Esophagus squamous epithelium (tissue), 5 donors: Measurements from ENCODE around the gene SEMA6A. TPM values are rescaled to one million over a fixed set of nuclear protein-coding genes. Genes with fewer than 3 reads are reported as not detected.

Experiments
- DNase-seq: peaks from one replicate; lab custom pipeline; 2025; lab: John Stamatoyannopoulos, UW
- H3K27ac ChIP-seq, 4 donors: fragments of 200-600 bp; sonication (generic); one replicate each; pipeline ENCODE4 v1.5.1; 2016 to 2019; ENCODE audit warnings: mild to moderate bottlenecking in 1 of 4
- H3K27me3 ChIP-seq, 4 donors: fragments of 200-600 bp; sonication (generic); 1 replicate in 3 of 4; 2 replicates in 1 of 4; pipeline versions ENCODE4 v1.5.1 to v1.6.0; 2017 to 2021; ENCODE audit warnings: antibody characterized with exemption in 1 of 4
- H3K36me3 ChIP-seq, 3 donors: fragments of 200-600 bp; sonication (generic); one replicate each; pipeline ENCODE4 v1.5.1; 2016 to 2019
- H3K4me1 ChIP-seq, 3 donors: fragments of 200-600 bp; sonication (generic); one replicate each; pipeline ENCODE4 v1.5.1; 2017 to 2019
- H3K4me3 ChIP-seq, 4 donors: fragments of 200-600 bp; sonication (generic); 1 replicate in 3 of 4; 2 replicates in 1 of 4; pipeline ENCODE4 v1.5.1; 2016 to 2019; ENCODE audit warnings: mild to moderate bottlenecking in 2 of 4, moderate library complexity in 1 of 4
- H3K9me3 ChIP-seq, 3 donors: fragments of 200-600 bp; sonication (generic); one replicate each; pipeline ENCODE4 v1.5.1; 2016 to 2019
- POLR2A ChIP-seq, 4 donors: fragments of 450-650 bp; IDR thresholded peaks; one replicate each; pipeline ENCODE4 v1.6.1; 2017; ENCODE audit warnings: antibody characterized with exemption in 4 of 4, mild to moderate bottlenecking in 4 of 4, moderate library complexity in 3 of 4
- WGBS, 2 donors: methylation state at CpG; one replicate each; pipeline ENCODE4 v1.1.5; 2018; 5-methylcytosine and 5-hydroxymethylcytosine counted together
- intact Hi-C: fragments of 100-400 bp; cut with DNase I; formaldehyde crosslinking; loops from one replicate; pipeline ENCODE4 v1.15.0; 2022
- total RNA-seq, 4 donors: library from RNA; depleted of rRNA; stranded (reverse); fragments of >200 nt; gene quantifications; one replicate each; pipeline ENCODE4 v1.1.0, GENCODE V29; 2016
- TF ChIP-seq, protein P1 (sequence below), 6 experiments: fragments of 450-650 bp in 4 of 6; fragments of 200-600 bp in 2 of 6; sonication (generic) in 2 of 6; IDR thresholded peaks; one replicate each; pipeline ENCODE4 v1.5.1; 2016 to 2019; ENCODE audit warnings: antibody characterized with exemption in 6 of 6, mild to moderate bottlenecking in 4 of 6, moderate library complexity in 4 of 6
- donor health status: DM: yes; HTN: yes; CAD: no.

The SEMA6A gene
- total RNA-seq, 4 donors from 2014 or later = 3.0 to 28.6 (median 4.3) TPM

- 21 to 28% methylated on average over 3 of the region's 3 CpGs for WGBS, 2 donors
- no peaks in the 10 kb centered on the region for H3K27me3 ChIP-seq
- intact Hi-C loops = no loop called here
- H3K9me3 ChIP-seq = no peaks in the 10 kb centered on the region
- peaks cover 0 to 44% (median 6%) of the 10 kb centered on the region in 3 donors for H3K4me1 ChIP-seq
- H3K27ac ChIP-seq = no peak overlapping the region
- no peak for DNase-seq
- TF ChIP-seq, protein P1, sequence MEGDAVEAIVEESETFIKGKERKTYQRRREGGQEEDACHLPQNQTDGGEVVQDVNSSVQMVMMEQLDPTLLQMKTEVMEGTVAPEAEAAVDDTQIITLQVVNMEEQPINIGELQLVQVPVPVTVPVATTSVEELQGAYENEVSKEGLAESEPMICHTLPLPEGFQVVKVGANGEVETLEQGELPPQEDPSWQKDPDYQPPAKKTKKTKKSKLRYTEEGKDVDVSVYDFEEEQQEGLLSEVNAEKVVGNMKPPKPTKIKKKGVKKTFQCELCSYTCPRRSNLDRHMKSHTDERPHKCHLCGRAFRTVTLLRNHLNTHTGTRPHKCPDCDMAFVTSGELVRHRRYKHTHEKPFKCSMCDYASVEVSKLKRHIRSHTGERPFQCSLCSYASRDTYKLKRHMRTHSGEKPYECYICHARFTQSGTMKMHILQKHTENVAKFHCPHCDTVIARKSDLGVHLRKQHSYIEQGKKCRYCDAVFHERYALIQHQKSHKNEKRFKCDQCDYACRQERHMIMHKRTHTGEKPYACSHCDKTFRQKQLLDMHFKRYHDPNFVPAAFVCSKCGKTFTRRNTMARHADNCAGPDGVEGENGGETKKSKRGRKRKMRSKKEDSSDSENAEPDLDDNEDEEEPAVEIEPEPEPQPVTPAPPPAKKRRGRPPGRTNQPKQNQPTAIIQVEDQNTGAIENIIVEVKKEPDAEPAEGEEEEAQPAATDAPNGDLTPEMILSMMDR (IDR thresholded peaks at IDR 0.05) = no peak
- no peak for TF ChIP-seq POLR2A (IDR thresholded peaks at IDR 0.05)
- H3K36me3 ChIP-seq = no peaks in the 10 kb centered on the region
- no peak overlapping the region for H3K4me3 ChIP-seq
These were observed 56.2 kb downstream of the SEMA6A start for GRCh38 chr5:116518423-116518822.

DNA sequence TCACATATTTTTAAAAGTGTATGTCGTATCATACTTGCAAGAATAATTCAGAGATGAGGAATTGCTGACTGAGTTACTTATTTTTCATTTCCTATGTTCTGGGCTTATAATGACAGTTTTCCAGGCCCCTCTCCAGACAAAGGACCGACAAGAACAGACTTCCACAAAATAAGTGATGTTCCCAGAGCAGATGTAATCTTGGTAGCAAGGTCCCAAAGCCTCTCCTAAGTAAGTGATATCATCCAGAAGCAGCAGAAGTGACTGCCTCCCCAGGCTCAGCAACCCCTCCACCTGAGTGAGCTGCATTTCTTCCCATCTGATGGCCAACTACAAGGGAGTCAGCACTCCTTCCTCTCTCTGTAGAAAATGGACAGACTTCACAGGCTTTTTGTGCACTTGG is 57.1 kb downstream of the SEMA6A start:
- Histone ChIP-seq H3K4me1 (peaks cover 0 to 44% (median 6%) of the 10 kb centered on the region in 3 donors), H3K4me3 (no peak overlapping the region), H3K9me3 (no peaks in the 10 kb centered on the region), H3K27ac (no peak overlapping the region), H3K36me3 (no peaks in the 10 kb centered on the region), H3K27me3 (no peaks in the 10 kb centered on the region)
- intact Hi-C loops = no loop called here
- 56 to 81% methylated on average over 2 of the region's 2 CpGs for WGBS, 2 donors
- DNase-seq = no peak
- TF ChIP-seq POLR2A (IDR thresholded peaks at IDR 0.05) = no peak
- TF ChIP-seq, protein P1 (IDR thresholded peaks at IDR 0.05) = no peak

DNA sequence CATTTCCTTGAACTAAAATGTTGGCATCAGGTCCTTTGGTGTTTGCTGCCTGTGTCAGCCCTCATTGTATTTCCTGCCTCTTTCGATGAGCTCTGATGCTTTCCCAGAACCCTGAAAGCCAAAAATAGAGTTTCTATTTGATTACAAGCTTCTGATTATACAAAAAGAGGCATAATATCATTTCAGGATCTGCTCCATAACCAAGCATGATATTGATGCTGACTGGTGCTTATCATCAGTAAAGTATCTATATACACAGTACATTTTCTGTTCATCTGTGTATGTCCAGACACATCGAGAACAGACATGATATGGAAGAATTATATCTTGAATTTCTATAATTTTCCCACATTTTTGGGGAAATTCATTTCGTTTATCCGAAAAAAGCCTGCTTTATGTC is 58.6 kb downstream of the SEMA6A start:
- H3K36me3 ChIP-seq = no peaks in the 10 kb centered on the region
- TF ChIP-seq POLR2A (IDR thresholded peaks at IDR 0.05) = no peak
- TF ChIP-seq, protein P1 (IDR thresholded peaks at IDR 0.05) = no peak
- H3K4me1 ChIP-seq = peaks cover 0 to 36% (median 6%) of the 10 kb centered on the region in 3 donors
- intact Hi-C loops = no loop called here
- H3K9me3 ChIP-seq = no peaks in the 10 kb centered on the region
- 70 to 77% methylated on average over 4 of the region's 4 CpGs for WGBS, 2 donors
- no peak overlapping the region for H3K27ac ChIP-seq
- no peak for DNase-seq
- no peaks in the 10 kb centered on the region for H3K27me3 ChIP-seq
- H3K4me3 ChIP-seq = no peak overlapping the region

GRCh38 chr5:116514421-116514970 is 60.1 kb downstream of the SEMA6A start:
- no peaks in the 10 kb centered on the region for H3K9me3 ChIP-seq
- no peaks in the 10 kb centered on the region for H3K36me3 ChIP-seq
- WGBS, 2 donors = 78 to 96% methylated on average over 2 of the region's 2 CpGs
- no peaks in the 10 kb centered on the region for H3K27me3 ChIP-seq
- H3K4me1 ChIP-seq = peaks cover 0 to 37% (median 6%) of the 10 kb centered on the region in 3 donors
- no peak overlapping the region for H3K4me3 ChIP-seq
- no peak for DNase-seq
- intact Hi-C loops = no loop called here
- no peak overlapping the region for H3K27ac ChIP-seq
- no peak for TF ChIP-seq POLR2A (IDR thresholded peaks at IDR 0.05)
- TF ChIP-seq, protein P1 (IDR thresholded peaks at IDR 0.05) = no peak

DNA sequence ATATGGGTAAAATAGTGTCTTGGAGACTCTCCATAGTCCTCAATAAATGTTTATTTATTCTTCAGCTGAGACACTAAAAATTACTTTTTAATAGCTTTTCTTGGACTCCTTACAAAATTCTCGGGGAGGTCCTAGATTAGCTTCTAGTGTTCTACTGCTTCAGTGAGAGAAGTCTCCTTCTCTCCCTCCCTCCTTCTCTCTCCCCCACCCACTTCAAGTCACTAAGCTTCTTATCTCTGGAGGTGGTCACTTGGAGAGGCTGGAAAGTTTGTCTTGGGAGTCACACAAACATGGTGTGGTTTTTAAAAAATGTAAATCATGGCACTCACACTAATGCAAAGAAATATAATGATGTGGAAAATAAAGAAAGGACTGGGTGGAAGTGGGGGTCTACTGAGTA is 64.1 kb downstream of the SEMA6A start:
- intact Hi-C loops = no loop called here
- no peak for DNase-seq
- WGBS, 2 donors = 43 to 53% methylated on average over 1 of the region's 1 CpG

More for the DNA sequence above, 64.1 kb downstream of the SEMA6A start:
- Histone ChIP-seq H3K36me3 (no peaks in the 10 kb centered on the region), H3K4me1 (peaks cover 0 to 26% (median 0%) of the 10 kb centered on the region in 3 donors), H3K27me3 (no peaks in the 10 kb centered on the region), H3K4me3 (no peak overlapping the region), H3K9me3 (no peaks in the 10 kb centered on the region), H3K27ac (no peak overlapping the region)
- no peak for TF ChIP-seq POLR2A (IDR thresholded peaks at IDR 0.05)
- TF ChIP-seq, protein P1 (IDR thresholded peaks at IDR 0.05) = no peak
